Endometrium (tissue), 2 donors: ENCODE measurements around the gene SORL1-AS1.

Experiments
- FAIRE-seq: peaks from 2 replicates; lab custom pipeline; 2012; peaks lifted over from hg19 to GRCh38; lab: Jason Lieb, UNC
- donor health status: control.
- donor health status: control.

The SORL1-AS1 gene

DNA sequence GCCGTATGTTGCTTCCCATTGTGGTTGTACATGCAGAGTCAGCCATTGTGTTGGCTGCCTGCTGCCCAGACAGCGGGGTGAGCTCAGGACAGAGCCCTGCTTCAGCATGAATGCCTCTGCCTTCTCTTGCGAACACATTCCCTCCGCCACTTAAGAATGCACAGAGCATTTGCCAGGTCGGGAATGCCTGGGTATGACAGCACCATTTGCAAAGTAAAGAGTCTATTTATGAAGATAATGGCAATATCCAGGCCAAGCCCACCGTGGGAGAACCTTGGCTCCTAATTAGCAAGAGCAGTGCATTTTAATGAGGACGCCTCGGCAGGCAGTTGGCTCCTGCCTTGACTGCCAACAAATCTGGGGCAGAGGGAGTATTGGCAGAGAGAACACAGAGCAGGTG lies 63.1 kb downstream of the SORL1-AS1 start:
- FAIRE-seq = no peak
